WTC11 (cell line): ENCODE measurements around the gene SRRM3.

Source experiments
- ATF3 ChIP-seq: sonication (generic); formaldehyde crosslinking; conservative IDR thresholded peaks from 2 replicates; pipeline ENCODE4 v1.8.1; 2022; ENCODE audit warnings: mild to moderate bottlenecking, missing genetic modification reagents
- CTCF ChIP-seq: fragments of 200-600 bp; IDR thresholded peaks from 2 replicates; pipeline ENCODE4 v1.8.0; 2022; ENCODE audit warnings: antibody characterized with exemption
- E2F1 ChIP-seq: sonication (generic); formaldehyde crosslinking; IDR thresholded peaks from 2 replicates; pipeline ENCODE4 v1.8.0; 2022; ENCODE audit warnings: mild to moderate bottlenecking, missing genetic modification reagents
- ETV6 ChIP-seq: sonication (generic); formaldehyde crosslinking; IDR thresholded peaks from 2 replicates; pipeline ENCODE4 v1.8.1; 2022; ENCODE audit warnings: mild to moderate bottlenecking, missing genetic modification reagents
- SMAD3 ChIP-seq: sonication (generic); formaldehyde crosslinking; IDR thresholded peaks from 2 replicates; pipeline ENCODE4 v1.8.0; 2022; ENCODE audit warnings: missing genetic modification reagents, mild to moderate bottlenecking, borderline replicate concordance
- ZNF263 ChIP-seq: sonication (generic); formaldehyde crosslinking; IDR thresholded peaks from 2 replicates; pipeline ENCODE4 v1.8.1; 2022; ENCODE audit warnings: low read depth, mild to moderate bottlenecking, moderate library complexity, missing genetic modification reagents

GRCh38 chr7:76302347-76303201, 100.9 kb downstream of the SRRM3 start, which contains the start of gene HSPB1:
- TF ChIP-seq CTCF (no peak), ATF3 (CRISPR knock-in tag) (no peak), ZNF263 (CRISPR knock-in tag) (no peak), SMAD3 (peak; percentile 97; the same call in 1 of the 2 replicates), E2F1 (CRISPR knock-in tag) (peak; percentile 75; the same call in 1 of the 2 replicates), ETV6 (CRISPR knock-in tag) (peak; percentile 99)
